H9 (cell line): ENCODE data around the gene ARHGEF7. TPM values are rescaled to one million over a fixed set of nuclear protein-coding genes. Genes with fewer than 3 reads are reported as not detected.

Source experiments
- DNase-seq: peaks from one replicate; pipeline ENCODE4 v3.0.0-alpha.2; 2017
- H2AFZ ChIP-seq: one replicate; pipeline ENCODE4 v1.6.1; 2013; ENCODE audit warnings: mild to moderate bottlenecking, low read length, control low read depth, moderate library complexity
- H2AK5ac ChIP-seq: 2 replicates; pipeline ENCODE4 v1.6.1; 2013; ENCODE audit warnings: low read length, control low read depth, mixed read lengths; ENCODE audit not compliant: insufficient read length
- H2BK120ac ChIP-seq: one replicate; pipeline ENCODE4 v1.6.1; 2013; ENCODE audit warnings: low read depth, mild to moderate bottlenecking, low read length, control low read depth, inconsistent platforms; ENCODE audit not compliant: poor library complexity, severe bottlenecking
- H2BK12ac ChIP-seq: 2 replicates; pipeline ENCODE4 v1.6.1; 2013; ENCODE audit warnings: low read length, control low read depth, mixed read lengths, low read depth; ENCODE audit not compliant: insufficient read length
- H2BK15ac ChIP-seq: 2 replicates; pipeline ENCODE4 v1.6.1; 2013; ENCODE audit warnings: low read depth, low read length, control low read depth
- H2BK20ac ChIP-seq: one replicate; pipeline ENCODE4 v1.6.1; 2013; ENCODE audit warnings: low read depth, mild to moderate bottlenecking, low read length, control low read depth, inconsistent platforms; ENCODE audit not compliant: poor library complexity, severe bottlenecking
- H2BK5ac ChIP-seq: 2 replicates; pipeline ENCODE4 v1.6.1; 2013; ENCODE audit warnings: low read length, control low read depth, mixed read lengths; ENCODE audit not compliant: insufficient read length
- H3K14ac ChIP-seq: 2 replicates; pipeline ENCODE4 v1.6.1; 2013; ENCODE audit warnings: low read length, control low read depth; ENCODE audit not compliant: insufficient read depth
- H3K18ac ChIP-seq: 2 replicates; pipeline ENCODE4 v1.6.1; 2013; ENCODE audit warnings: low read depth, mild to moderate bottlenecking, mixed read lengths, low read length, control low read depth; ENCODE audit not compliant: insufficient read length
- H3K23ac ChIP-seq: 2 replicates; pipeline ENCODE4 v1.6.1; 2013; ENCODE audit warnings: low read length, control low read depth, mixed read lengths, low read depth; ENCODE audit not compliant: insufficient read length
- H3K23me2 ChIP-seq: 2 replicates; pipeline ENCODE4 v1.6.1; 2013; ENCODE audit warnings: low read depth, mild to moderate bottlenecking, mixed read lengths, low read length, control low read depth; ENCODE audit not compliant: insufficient read length, poor library complexity, severe bottlenecking
- H3K27ac ChIP-seq: 2 replicates; pipeline ENCODE4 v1.5.1; 2013; ENCODE audit warnings: low read length, control low read depth, mixed read lengths, low read depth; ENCODE audit not compliant: insufficient read length
- H3K27me3 ChIP-seq: 2 replicates; pipeline ENCODE4 v1.6.1; 2013; ENCODE audit warnings: low read length, control low read depth, inconsistent platforms; ENCODE audit not compliant: insufficient read depth
- H3K4ac ChIP-seq: 2 replicates; pipeline ENCODE4 v1.6.1; 2013; ENCODE audit warnings: low read depth, mild to moderate bottlenecking, control low read depth, inconsistent platforms, low read length, moderate library complexity
- H3K4me1 ChIP-seq: 2 replicates; pipeline ENCODE4 v1.6.1; 2013; ENCODE audit warnings: low read length, control low read depth, inconsistent platforms; ENCODE audit not compliant: insufficient read depth
- H3K4me2 ChIP-seq: 2 replicates; pipeline ENCODE4 v1.6.1; 2013; ENCODE audit warnings: low read length, control low read depth, mixed read lengths; ENCODE audit not compliant: insufficient read length, insufficient read depth
- H3K56ac ChIP-seq: 2 replicates; pipeline ENCODE4 v1.6.1; 2013; ENCODE audit warnings: low read depth, mild to moderate bottlenecking, mixed read lengths, low read length, control low read depth; ENCODE audit not compliant: insufficient read length
- H3K79me1 ChIP-seq: 2 replicates; pipeline ENCODE4 v1.6.1; 2013; ENCODE audit warnings: low read depth, mild to moderate bottlenecking, moderate library complexity, low read length, control low read depth, inconsistent platforms; ENCODE audit not compliant: insufficient read depth, poor library complexity, severe bottlenecking
- H3K79me2 ChIP-seq: 2 replicates; pipeline ENCODE4 v1.6.1; 2013; ENCODE audit warnings: low read length, control low read depth, inconsistent platforms; ENCODE audit not compliant: insufficient read depth
- H3K9ac ChIP-seq: 2 replicates; pipeline ENCODE4 v1.6.1; 2013; ENCODE audit warnings: low read length, control low read depth, mixed read lengths; ENCODE audit not compliant: insufficient read length; ENCODE audit errors: extremely low read depth
- H3K9me3 ChIP-seq: one replicate; pipeline ENCODE4 v1.6.1; 2013; ENCODE audit warnings: low read depth, low read length, inconsistent platforms; ENCODE audit not compliant: control insufficient read depth
- H3T11ph ChIP-seq: one replicate; pipeline ENCODE4 v1.6.1; 2013; ENCODE audit warnings: mild to moderate bottlenecking, low read length, control low read depth, inconsistent platforms
- H4K20me1 ChIP-seq: one replicate; pipeline ENCODE4 v1.6.1; 2013; ENCODE audit not compliant: control insufficient read depth, insufficient read length, insufficient read depth
- H4K5ac ChIP-seq: 2 replicates; pipeline ENCODE4 v1.6.1; 2013; ENCODE audit warnings: low read depth, mild to moderate bottlenecking, mixed read lengths, low read length, control low read depth; ENCODE audit not compliant: insufficient read length
- H4K8ac ChIP-seq: replicated peaks from 2 replicates; pipeline ENCODE4 v1.6.1; 2013; ENCODE audit warnings: low read length, control low read depth, mixed read lengths, low read depth; ENCODE audit not compliant: insufficient read length
- H4K91ac ChIP-seq: 2 replicates; pipeline ENCODE4 v1.6.1; 2013; ENCODE audit warnings: low read depth, mild to moderate bottlenecking, moderate library complexity, mixed read lengths, low read length, control low read depth; ENCODE audit not compliant: insufficient read length
- H3K27ac Mint-ChIP-seq, 3 experiments: 2 replicates in 2 of 3; 3 replicates in 1 of 3; pipeline ENCODE4 v1.8.0; 2020 to 2021; ENCODE audit warnings: mixed read lengths in 3 of 3, mild to moderate bottlenecking in 1 of 3, moderate library complexity in 1 of 3
- H3K27me3 Mint-ChIP-seq: 2 replicates; pipeline ENCODE4 v1.8.0; 2021; ENCODE audit warnings: low read depth, mild to moderate bottlenecking, moderate library complexity, mixed read lengths
- H3K36me3 Mint-ChIP-seq, 3 experiments: 2 replicates in 2 of 3; 3 replicates in 1 of 3; pipeline ENCODE4 v1.8.0; 2020 to 2021; ENCODE audit warnings: low read depth in 3 of 3, mixed read lengths in 3 of 3; ENCODE audit not compliant: insufficient read depth in 1 of 3
- H3K4me1 Mint-ChIP-seq, 2 experiments: 2 replicates each; pipeline ENCODE4 v1.8.0; 2020; ENCODE audit warnings: mixed read lengths in 2 of 2
- H3K4me3 Mint-ChIP-seq, 2 experiments: 2 replicates in 1 of 2; 3 replicates in 1 of 2; pipeline ENCODE4 v1.8.0; 2020 to 2021; ENCODE audit warnings: mild to moderate bottlenecking in 2 of 2, mixed read lengths in 2 of 2, moderate library complexity in 1 of 2
- H3K9me3 Mint-ChIP-seq, 2 experiments: 2 replicates in 1 of 2; 3 replicates in 1 of 2; pipeline ENCODE4 v1.8.0; 2020; ENCODE audit warnings: mild to moderate bottlenecking in 2 of 2, mixed read lengths in 2 of 2, moderate library complexity in 1 of 2
- WGBS: extraction: QIAGEN DNeasy Blood & Tissue Kit; methylation state at CpG from one replicate; pipeline ENCODE4 v1.1.7; 2013; ENCODE audit warnings: missing lambda C conversion rate, low lambda C conversion rate, mixed read lengths; ENCODE audit not compliant: insufficient read length; ENCODE audit errors: extremely low coverage; 5-methylcytosine and 5-hydroxymethylcytosine counted together
- total RNA-seq: library from RNA; stranded (reverse); gene quantifications from 2 replicates; pipeline ENCODE4 v1.2.1, GENCODE V29; 2021
- TF ChIP-seq, protein P1 (sequence below): fragments of 200-600 bp; sonication (generic); conservative IDR thresholded peaks from 3 replicates; pipeline ENCODE4 v1.8.0; 2021; ENCODE audit warnings: antibody characterized with exemption, mild to moderate bottlenecking

The ARHGEF7 gene
- total RNA-seq, 1 experiment from 2014 or later = 51.9 TPM

DNA sequence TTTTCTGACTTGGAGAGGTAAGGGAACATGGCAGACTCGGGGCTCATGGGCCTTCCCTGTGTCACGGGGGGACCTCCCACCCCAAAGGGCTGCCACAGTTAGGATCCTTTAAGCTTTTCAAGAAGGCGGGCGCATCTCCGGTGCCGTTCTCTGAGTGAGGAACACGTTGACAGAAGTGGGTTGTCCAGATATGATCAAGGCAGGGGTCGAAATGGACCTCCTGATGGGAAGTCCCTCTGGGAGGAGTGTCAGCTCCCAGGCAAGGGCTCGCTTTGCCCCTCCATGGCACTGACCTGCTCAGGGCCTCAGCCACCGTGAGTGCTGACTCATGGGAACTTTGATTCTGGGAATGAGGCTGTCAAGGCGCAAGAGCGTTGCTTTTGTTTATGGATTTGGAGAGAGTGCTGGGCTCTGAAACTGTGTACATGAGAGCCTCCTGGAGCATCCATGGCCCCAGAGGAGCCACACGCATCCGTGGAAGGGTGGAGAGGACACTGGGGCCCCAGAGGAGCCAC lies 198.9 kb downstream of the ARHGEF7 start:
- DNase-seq = no peak
- H3K23me2 ChIP-seq = no peaks in the 10 kb centered on the region
- H3K9me3 ChIP-seq = no peaks in the 10 kb centered on the region
- H2BK120ac ChIP-seq = no peak overlapping the region
- H4K91ac ChIP-seq = no peak overlapping the region
- H3K23ac ChIP-seq = no peak overlapping the region
- no peak overlapping the region for H2BK12ac ChIP-seq
- H3K56ac ChIP-seq = no peak overlapping the region
- H2AFZ ChIP-seq = no peak overlapping the region
- H3K18ac ChIP-seq = no peak overlapping the region
- H4K5ac ChIP-seq = no peak overlapping the region
- H2BK20ac ChIP-seq = no peak overlapping the region
- no peak overlapping the region for H3T11ph ChIP-seq
- H3K4ac ChIP-seq = no peak overlapping the region
- H3K27me3 ChIP-seq = no peaks in the 10 kb centered on the region
- peaks cover 37 to 43% (median 42%) of the 10 kb centered on the region in 3 experiments for H3K36me3 Mint-ChIP-seq
- H2AK5ac ChIP-seq = no peak overlapping the region
- H3K4me2 ChIP-seq = no peak overlapping the region
- H3K9ac ChIP-seq = no peak overlapping the region
- no peak overlapping the region for H2BK15ac ChIP-seq
- no peak overlapping the region for H3K14ac ChIP-seq
- peaks cover 34 to 41% of the 10 kb centered on the region in 2 experiments for H3K9me3 Mint-ChIP-seq
- no peak overlapping the region for H4K8ac ChIP-seq
- WGBS = no CpG with 5 or more reads among the region's 14 CpGs
- no peaks in the 10 kb centered on the region for H3K79me1 ChIP-seq
- H3K4me3 Mint-ChIP-seq = no peak overlapping the region
- no peak overlapping the region for H2BK5ac ChIP-seq
- H3K27ac ChIP-seq = no peak overlapping the region
- H3K27ac Mint-ChIP-seq = no peak overlapping the region; a peak in 1 of 7 replicates
- H3K4me1 ChIP-seq = no peaks in the 10 kb centered on the region
- TF ChIP-seq, protein P1, sequence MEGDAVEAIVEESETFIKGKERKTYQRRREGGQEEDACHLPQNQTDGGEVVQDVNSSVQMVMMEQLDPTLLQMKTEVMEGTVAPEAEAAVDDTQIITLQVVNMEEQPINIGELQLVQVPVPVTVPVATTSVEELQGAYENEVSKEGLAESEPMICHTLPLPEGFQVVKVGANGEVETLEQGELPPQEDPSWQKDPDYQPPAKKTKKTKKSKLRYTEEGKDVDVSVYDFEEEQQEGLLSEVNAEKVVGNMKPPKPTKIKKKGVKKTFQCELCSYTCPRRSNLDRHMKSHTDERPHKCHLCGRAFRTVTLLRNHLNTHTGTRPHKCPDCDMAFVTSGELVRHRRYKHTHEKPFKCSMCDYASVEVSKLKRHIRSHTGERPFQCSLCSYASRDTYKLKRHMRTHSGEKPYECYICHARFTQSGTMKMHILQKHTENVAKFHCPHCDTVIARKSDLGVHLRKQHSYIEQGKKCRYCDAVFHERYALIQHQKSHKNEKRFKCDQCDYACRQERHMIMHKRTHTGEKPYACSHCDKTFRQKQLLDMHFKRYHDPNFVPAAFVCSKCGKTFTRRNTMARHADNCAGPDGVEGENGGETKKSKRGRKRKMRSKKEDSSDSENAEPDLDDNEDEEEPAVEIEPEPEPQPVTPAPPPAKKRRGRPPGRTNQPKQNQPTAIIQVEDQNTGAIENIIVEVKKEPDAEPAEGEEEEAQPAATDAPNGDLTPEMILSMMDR = no peak
- no peaks in the 10 kb centered on the region; the same call in 1 of the 2 replicates for H3K27me3 Mint-ChIP-seq
- H3K4me1 Mint-ChIP-seq = peaks cover 7 to 10% of the 10 kb centered on the region in 2 experiments
- H3K79me2 ChIP-seq = 0 out of 2 replicates have a peak, but pooled peaks cover 2% of the 10 kb centered on the region
- H4K20me1 ChIP-seq = no peaks in the 10 kb centered on the region
